ENCODE results near the gene CYCS. TPM values are rescaled to one million over a fixed set of nuclear protein-coding genes. Genes with fewer than 3 reads are reported as not detected.

CYCS gene
- total RNA-seq, 4 donors from 2014 or later: 13.0 to 68.3 (median 25.7) TPM

DNA sequence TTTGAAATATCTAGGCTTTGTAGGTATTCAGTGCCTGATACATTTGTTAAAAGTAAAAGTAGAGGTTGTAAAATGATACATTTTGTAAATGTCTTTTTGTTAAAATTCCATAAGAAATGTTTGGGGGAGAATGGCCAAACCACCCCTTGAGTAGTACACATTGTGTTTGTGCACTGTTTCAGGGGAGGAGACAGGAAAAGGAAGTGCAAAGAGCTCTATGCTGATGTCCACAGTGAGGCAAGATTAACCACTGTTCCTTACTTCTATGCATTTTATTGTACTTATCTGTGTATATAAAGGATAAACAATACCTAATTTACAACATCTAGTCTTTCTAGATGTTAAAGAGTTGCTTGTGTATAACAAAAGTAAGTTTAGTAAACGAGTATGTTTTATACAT lies 7.4 kb upstream of the CYCS start:
- TF ChIP-seq, protein P1, sequence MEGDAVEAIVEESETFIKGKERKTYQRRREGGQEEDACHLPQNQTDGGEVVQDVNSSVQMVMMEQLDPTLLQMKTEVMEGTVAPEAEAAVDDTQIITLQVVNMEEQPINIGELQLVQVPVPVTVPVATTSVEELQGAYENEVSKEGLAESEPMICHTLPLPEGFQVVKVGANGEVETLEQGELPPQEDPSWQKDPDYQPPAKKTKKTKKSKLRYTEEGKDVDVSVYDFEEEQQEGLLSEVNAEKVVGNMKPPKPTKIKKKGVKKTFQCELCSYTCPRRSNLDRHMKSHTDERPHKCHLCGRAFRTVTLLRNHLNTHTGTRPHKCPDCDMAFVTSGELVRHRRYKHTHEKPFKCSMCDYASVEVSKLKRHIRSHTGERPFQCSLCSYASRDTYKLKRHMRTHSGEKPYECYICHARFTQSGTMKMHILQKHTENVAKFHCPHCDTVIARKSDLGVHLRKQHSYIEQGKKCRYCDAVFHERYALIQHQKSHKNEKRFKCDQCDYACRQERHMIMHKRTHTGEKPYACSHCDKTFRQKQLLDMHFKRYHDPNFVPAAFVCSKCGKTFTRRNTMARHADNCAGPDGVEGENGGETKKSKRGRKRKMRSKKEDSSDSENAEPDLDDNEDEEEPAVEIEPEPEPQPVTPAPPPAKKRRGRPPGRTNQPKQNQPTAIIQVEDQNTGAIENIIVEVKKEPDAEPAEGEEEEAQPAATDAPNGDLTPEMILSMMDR (IDR thresholded peaks at IDR 0.05; ENCODE audit: low read depth): no peak

DNA sequence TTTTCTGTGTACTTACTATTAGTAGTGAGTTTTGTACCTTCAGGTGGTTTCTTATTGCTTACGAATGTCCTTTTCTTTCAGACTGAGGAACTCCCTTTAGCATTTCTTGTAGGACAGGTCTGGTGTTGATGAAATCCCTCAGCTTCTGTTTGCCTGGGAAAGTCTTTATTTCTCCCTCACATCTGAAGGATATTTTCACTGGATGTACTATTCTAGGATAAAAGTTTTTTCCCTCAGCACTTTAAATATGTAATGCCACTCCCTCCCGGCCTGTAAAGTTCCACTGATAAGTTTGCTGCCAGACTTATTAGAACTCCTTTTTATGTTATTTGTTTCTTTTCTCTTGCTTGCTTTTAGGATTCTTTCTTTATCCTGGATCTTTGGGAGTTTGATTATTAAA lies 1.7 kb upstream of the CYCS start:
- TF ChIP-seq, protein P1 (IDR thresholded peaks at IDR 0.05; ENCODE audit: low read depth): no peak

DNA sequence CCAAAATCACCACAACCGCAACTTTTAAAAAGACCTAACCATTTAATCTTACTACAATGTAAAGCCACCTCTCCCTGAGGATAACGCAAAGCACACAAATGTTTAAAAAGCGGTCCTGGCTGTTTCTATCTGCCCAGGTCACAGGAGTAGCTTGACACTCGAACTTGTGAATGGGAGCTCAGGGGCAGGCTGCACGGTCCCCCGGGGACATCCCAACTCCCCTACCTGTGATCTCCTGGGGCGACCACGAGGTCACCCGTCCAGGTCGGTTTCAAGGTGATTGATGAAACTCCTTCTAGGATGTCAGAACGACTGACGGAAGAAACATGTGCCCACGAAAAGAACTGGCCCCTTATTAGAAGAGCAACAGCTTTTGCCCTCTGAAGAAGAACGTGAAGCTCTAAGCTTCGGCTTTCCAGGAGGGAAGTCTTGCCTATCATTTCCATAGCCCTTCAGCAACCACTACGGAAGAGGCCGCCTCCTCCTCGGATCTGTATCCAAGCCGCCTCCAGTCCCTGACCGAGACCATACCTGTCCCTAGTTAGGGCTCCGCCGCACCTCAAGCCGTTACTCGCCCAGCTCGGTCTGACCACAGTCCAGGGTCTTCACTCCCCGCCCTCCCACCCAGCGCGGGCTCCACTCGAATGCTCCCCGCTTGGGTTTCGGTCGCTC lies 459 bp downstream of the CYCS start:
- TF ChIP-seq, protein P1 (IDR thresholded peaks at IDR 0.05; ENCODE audit: low read depth): no peak

DNA sequence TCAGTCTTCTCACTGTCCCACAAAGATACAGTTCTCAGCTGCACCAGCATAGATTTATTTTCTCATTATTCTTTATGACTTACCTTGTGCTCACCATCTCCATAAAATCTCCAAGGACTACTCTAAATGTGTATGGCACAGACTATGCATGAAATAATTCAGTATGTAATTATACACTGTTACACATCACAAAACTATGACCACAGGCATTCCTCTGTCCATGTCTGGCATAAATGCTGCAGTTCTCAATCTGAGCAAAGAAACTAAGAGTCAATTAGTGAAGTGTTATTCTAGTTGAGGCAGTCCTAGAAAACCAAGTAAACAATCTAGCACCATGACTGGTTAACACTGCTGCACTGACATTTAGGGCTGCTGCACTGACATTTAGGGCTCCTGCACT lies 2.7 kb downstream of the CYCS start:
- TF ChIP-seq, protein P1 (IDR thresholded peaks at IDR 0.05; ENCODE audit: low read depth): no peak

DNA sequence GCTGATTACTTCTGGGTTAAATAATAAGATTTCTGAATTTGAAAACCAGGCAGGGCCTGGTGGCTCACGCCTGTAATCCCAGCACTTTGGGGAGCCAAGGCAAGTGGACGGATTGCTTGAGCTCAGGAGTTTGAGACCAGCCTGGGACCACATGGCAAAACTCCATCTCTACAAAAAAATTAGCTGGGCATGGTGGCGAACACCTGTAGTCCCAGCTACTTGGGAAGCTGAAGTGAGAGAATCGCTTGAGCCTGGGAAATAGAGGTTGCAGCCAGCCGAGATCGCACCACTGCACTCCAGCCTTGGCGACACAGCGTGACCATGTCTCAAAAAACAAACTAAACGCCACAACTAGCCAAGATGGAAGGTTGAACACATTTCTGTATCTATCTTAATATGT lies 3.5 kb downstream of the CYCS start:
- TF ChIP-seq, protein P1 (IDR thresholded peaks at IDR 0.05; ENCODE audit: low read depth): no peak

DNA sequence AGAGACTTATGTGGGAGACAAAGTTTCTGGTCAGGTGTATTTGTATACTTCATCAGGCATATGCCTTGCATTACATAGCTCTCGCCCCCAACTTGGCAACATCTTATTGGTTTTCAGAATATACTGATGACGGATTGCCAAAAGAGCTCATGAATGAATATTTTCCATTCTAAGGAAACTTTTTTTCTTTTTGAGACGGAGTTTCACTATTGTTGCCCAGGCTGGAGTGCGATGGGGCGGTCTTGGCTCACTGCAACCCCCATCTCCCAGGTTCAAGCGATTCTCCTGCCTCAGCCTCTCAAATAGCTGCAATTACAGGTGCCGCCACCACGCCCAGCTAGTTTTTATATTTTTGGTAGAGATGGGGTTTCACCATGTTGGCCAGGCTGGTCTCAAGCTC lies 6.0 kb downstream of the CYCS start:
- TF ChIP-seq, protein P1 (IDR thresholded peaks at IDR 0.05; ENCODE audit: low read depth): no peak

DNA sequence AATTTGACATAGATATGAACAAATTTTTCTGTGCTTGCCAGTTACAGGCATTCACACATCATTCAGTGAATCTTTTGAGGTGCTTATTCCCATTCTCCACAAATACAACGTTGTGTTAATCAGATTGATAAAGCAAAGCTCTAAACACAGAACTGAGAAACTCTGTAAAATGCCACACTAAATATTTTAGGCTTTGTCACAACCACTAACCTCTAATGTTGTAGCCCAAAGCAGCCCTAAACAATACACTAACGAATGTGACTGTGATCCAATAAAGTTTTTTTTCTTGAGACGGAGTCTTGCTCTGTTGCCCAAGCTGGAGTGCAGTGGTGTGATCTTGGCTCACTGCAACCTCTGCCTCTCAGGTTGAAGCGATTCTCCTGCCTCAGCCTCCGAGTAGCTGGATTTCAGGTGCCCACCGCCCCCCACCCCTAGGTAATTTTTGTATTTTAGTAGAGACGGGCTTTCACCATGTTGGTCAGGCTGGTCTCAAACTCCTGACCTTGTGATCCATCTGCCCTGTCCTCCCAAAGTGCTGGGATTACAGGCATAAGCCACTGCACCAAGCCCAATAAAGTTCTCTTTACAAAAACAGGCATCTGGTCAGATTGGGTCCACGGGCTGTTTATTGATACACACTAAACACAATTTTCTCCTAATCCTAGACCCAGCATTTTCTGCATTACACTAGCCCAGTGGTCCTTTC lies 6.9 kb downstream of the CYCS start:
- TF ChIP-seq, protein P1 (IDR thresholded peaks at IDR 0.05; ENCODE audit: low read depth): no peak
